K562 (cell line): ENCODE measurements around the gene DYNC2LI1. TPM values are rescaled to one million over a fixed set of nuclear protein-coding genes. Genes with fewer than 3 reads are reported as not detected.
A peak's percentile ranks its signal among the peaks of the same experiment; 100 is the strongest.

Source experiments
- ATAC-seq: fragments of 200-7000 bp; cut with Tn5 transposase; 3 replicates; pipeline ENCODE4 v1.9.1; 2020; ENCODE audit warnings: moderate library complexity
- BruUV-seq: library from RNA; stranded (reverse); fragments of 400-500 nt; replicated peaks from 2 replicates; lab custom pipeline; 2021; lab: Mats Ljungman, UMichigan
- CTCF ChIA-PET: fragments of 300-600 bp; formaldehyde crosslinking; extraction: SDS; loops from one replicate; lab custom pipeline; 2021; ENCODE audit warnings: low intra/inter-chr PET ratio; lab: Yijun Ruan, JAX
- POLR2A ChIA-PET: fragments of 300-600, 350-650 bp; sonication (Branson Sonifier 250); formaldehyde crosslinking; extraction: SDS; loops from one replicate; lab custom pipeline; 2021; ENCODE audit warnings: antibody characterized with exemption, inconsistent platforms; lab: Yijun Ruan, JAX
- DNase-seq, 4 experiments: peaks; one replicate each; pipeline versions ENCODE4 v3.0.0 to v3.0.0-alpha.2; 2011 to 2018; ENCODE audit warnings: low spot score in 3 of 4, mixed read lengths in 3 of 4; ENCODE audit errors: extremely low read depth in 1 of 4
- FAIRE-seq: peaks from 2 replicates; lab custom pipeline; 2011; peaks lifted over from hg19 to GRCh38; lab: Jason Lieb, UNC
- H2AFZ ChIP-seq: 2 replicates; pipeline ENCODE4 v1.6.0; 2011; ENCODE audit warnings: low read depth, low read length, control low read depth, inconsistent platforms
- H3K27ac ChIP-seq: fragments of 200-600 bp; 3 replicates; pipeline ENCODE4 v1.8.0; 2011; ENCODE audit warnings: low read depth, mild to moderate bottlenecking, control low read depth, inconsistent platforms, low read length, moderate library complexity, mixed read lengths; ENCODE audit errors: extremely low read depth
- H3K27me3 ChIP-seq, 2 experiments: fragments of 300-600 bp in 1 of 2; 2 replicates in 1 of 2; 3 replicates in 1 of 2; pipeline versions ENCODE4 v1.6.0 to v1.8.0; 2011; ENCODE audit warnings: inconsistent platforms in 2 of 2, low read length in 2 of 2, mild to moderate bottlenecking in 1 of 2, mixed read lengths in 1 of 2, moderate library complexity in 1 of 2; ENCODE audit not compliant: control insufficient read depth in 2 of 2, insufficient read depth in 2 of 2
- H3K36me3 ChIP-seq: fragments of 300-600 bp; 3 replicates; pipeline ENCODE4 v1.8.0; 2011; ENCODE audit warnings: mild to moderate bottlenecking, low read length, inconsistent platforms; ENCODE audit not compliant: control insufficient read depth, insufficient read depth
- H3K4me1 ChIP-seq, 2 experiments: fragments of 200-600 bp in 1 of 2; replicated peaks in 1 of 2; 2 replicates in 1 of 2; 3 replicates in 1 of 2; pipeline versions ENCODE4 v1.5.1 to v1.8.0; 2011; ENCODE audit warnings: inconsistent platforms in 2 of 2, low read length in 2 of 2, mild to moderate bottlenecking in 1 of 2, mixed read lengths in 1 of 2, moderate library complexity in 1 of 2; ENCODE audit not compliant: control insufficient read depth in 2 of 2, insufficient read depth in 2 of 2
- H3K4me2 ChIP-seq: 2 replicates; pipeline ENCODE4 v1.6.1; 2011; ENCODE audit warnings: low read length, control low read depth, inconsistent platforms, mixed read lengths; ENCODE audit not compliant: insufficient read depth
- H3K4me3 ChIP-seq: fragments of 200-600 bp; sonication (generic), shearing (Covaris generic); 2 replicates; pipeline ENCODE4 v1.5.1; 2016; ENCODE audit warnings: control low read depth, inconsistent platforms
- H3K79me2 ChIP-seq: fragments of 200-600 bp; 3 replicates; pipeline ENCODE4 v1.8.0; 2011; ENCODE audit warnings: low read length, inconsistent platforms; ENCODE audit not compliant: control insufficient read depth, insufficient read depth
- H3K9ac ChIP-seq, 2 experiments: 2 replicates each; pipeline versions ENCODE4 v1.6.0 to v1.6.1; 2011; ENCODE audit warnings: low read depth in 2 of 2, low read length in 2 of 2, control low read depth in 1 of 2, inconsistent platforms in 1 of 2, mild to moderate bottlenecking in 1 of 2, mixed read lengths in 1 of 2; ENCODE audit not compliant: insufficient read depth in 1 of 2
- H3K9me1 ChIP-seq: one replicate; pipeline ENCODE4 v1.6.0; 2011; ENCODE audit warnings: inconsistent platforms, mild to moderate bottlenecking, low read length, moderate library complexity; ENCODE audit not compliant: control insufficient read depth, insufficient read depth
- H3K9me3 ChIP-seq: replicated peaks from 2 replicates; pipeline ENCODE4 v1.5.1; 2011; ENCODE audit warnings: low read depth, low read length, inconsistent platforms; ENCODE audit not compliant: control insufficient read depth, insufficient read depth
- H4K20me1 ChIP-seq: replicated peaks from 2 replicates; pipeline ENCODE4 v1.6.1; 2011; ENCODE audit warnings: low read length, inconsistent platforms, mixed read lengths; ENCODE audit not compliant: control insufficient read depth, insufficient read depth
- ETV6 ChIP-seq, 3 experiments: fragments of 150-350 bp in 1 of 3; sonication (generic) in 1 of 3; formaldehyde crosslinking in 1 of 3; IDR thresholded peaks; 2 replicates each; pipeline versions ENCODE4 v1.6.1 to v1.8.0; 2014 to 2022; ENCODE audit warnings: borderline replicate concordance in 2 of 3, low read depth in 2 of 3, antibody characterized with exemption in 1 of 3, low read length in 1 of 3, mild to moderate bottlenecking in 1 of 3, missing genetic modification reagents in 1 of 3
- FOSL1 ChIP-seq: fragments of 200-800 bp; sonication (Bioruptor generic); conservative IDR thresholded peaks from 2 replicates; pipeline ENCODE4 v1.6.1; 2016; ENCODE audit warnings: missing genetic modification characterization, missing compliant biosample characterization
- KDM5B ChIP-seq: fragments of 200-600 bp; sonication (generic); IDR thresholded peaks from 2 replicates; pipeline ENCODE4 v1.6.1; 2012; ENCODE audit warnings: low read depth, mild to moderate bottlenecking, moderate library complexity, low read length, control low read depth, inconsistent platforms; ENCODE audit not compliant: insufficient replicate concordance
- WGBS: fragments of 100-300 bp; shearing (Covaris generic); methylation state at CpG from one replicate; pipeline ENCODE4 v1.1.6; 2016; ENCODE audit warnings: low coverage, mixed read lengths; ENCODE audit not compliant: insufficient coverage; ENCODE audit errors: missing lambda C conversion rate; 5-methylcytosine and 5-hydroxymethylcytosine counted together
- in situ Hi-C: fragments of 300-500 bp; cut with MboI; formaldehyde crosslinking; loops from 4 replicates; pipeline ENCODE4 v1.15.0; 2018; ENCODE audit warnings: inconsistent platforms, mixed read lengths
- intact Hi-C: fragments of 100-400 bp; cut with micrococcal nuclease; formaldehyde crosslinking; loops from 2 replicates; pipeline ENCODE4 v1.14.2; 2022
- polyA plus RNA-seq, 8 experiments: library from polyadenylated mRNA; depleted of rRNA in 4 of 8; stranded (reverse) in 5 of 8; unstranded in 3 of 8; fragments of >200 nt; fragmentation: Nextera tagmentation in 2 of 8; fragmentation: Illumina TruSeq in 1 of 8; extraction: Ambion mirVana in 2 of 8; extraction: Trizol in 1 of 8; gene quantifications; 2 replicates each; pipeline versions ENCODE4 v1.2.1 to v1.2.3, GENCODE V29; 2011 to 2014; ENCODE audit warnings: inconsistent platforms in 1 of 8, missing spikeins in 1 of 8
- total RNA-seq, 7 experiments: library from RNA; depleted of rRNA in 6 of 7; stranded (reverse); fragments of >200 nt in 6 of 7; fragmentation: Illumina TruSeq in 2 of 7; extraction: Trizol in 2 of 7; gene quantifications; 2 replicates each; pipeline versions ENCODE4 v1.2.1 to v1.2.3, GENCODE V29; 2011 to 2021; ENCODE audit warnings: low replicate concordance in 1 of 7
- TF ChIP-seq, protein P1 (sequence below): fragments of 450-650 bp; IDR thresholded peaks from 2 replicates; pipeline ENCODE4 v1.6.1; 2016
- TF ChIP-seq, protein P2 (sequence below), 2 experiments: fragments of 450-650 bp in 1 of 2; sonication (generic) in 1 of 2; formaldehyde crosslinking in 1 of 2; IDR thresholded peaks in 1 of 2; conservative IDR thresholded peaks in 1 of 2; 2 replicates each; pipeline versions ENCODE4 v1.6.1 to v1.8.1; 2016 to 2023; ENCODE audit warnings: mild to moderate bottlenecking in 2 of 2, moderate library complexity in 2 of 2, inconsistent platforms in 1 of 2, missing genetic modification reagents in 1 of 2
- TF ChIP-seq, protein P3 (sequence below): sonication (generic); formaldehyde crosslinking; IDR thresholded peaks from 2 replicates; pipeline ENCODE4 v1.8.1; 2023; ENCODE audit warnings: mild to moderate bottlenecking, missing genetic modification reagents
- TF ChIP-seq, protein P4 (sequence below): fragments of 450-650 bp; IDR thresholded peaks from 2 replicates; pipeline ENCODE4 v1.6.1; 2018; ENCODE audit not compliant: partially characterized antibody

The DYNC2LI1 gene
- total and polyA plus RNA-seq, 9 of the 15 experiments (the other 6 are each of a cell fraction or from before 2014, with no cell fraction given), result 12.5 to 42.2 (median 25.8) TPM

DNA sequence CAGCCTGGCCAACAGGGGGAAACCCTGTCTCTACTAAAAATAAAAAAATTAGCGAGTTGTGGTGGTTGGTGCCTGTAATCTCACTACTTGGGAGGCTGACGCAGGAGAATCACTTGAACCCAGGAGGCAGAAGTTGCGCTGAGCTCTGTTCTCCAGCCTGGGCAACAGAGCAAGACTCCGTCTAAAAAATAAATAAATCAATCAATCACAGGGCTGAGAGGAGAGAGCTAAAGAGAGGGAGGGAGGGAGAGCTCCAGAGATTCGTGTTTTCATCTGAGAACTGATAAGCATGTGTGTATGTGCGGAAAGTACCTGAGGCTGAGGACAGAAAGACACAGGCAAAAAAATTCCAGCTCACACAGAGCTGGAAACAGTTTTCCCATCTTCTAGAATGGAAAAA is 37.2 kb upstream of the DYNC2LI1 start (continued):
- TF ChIP-seq, protein P1, sequence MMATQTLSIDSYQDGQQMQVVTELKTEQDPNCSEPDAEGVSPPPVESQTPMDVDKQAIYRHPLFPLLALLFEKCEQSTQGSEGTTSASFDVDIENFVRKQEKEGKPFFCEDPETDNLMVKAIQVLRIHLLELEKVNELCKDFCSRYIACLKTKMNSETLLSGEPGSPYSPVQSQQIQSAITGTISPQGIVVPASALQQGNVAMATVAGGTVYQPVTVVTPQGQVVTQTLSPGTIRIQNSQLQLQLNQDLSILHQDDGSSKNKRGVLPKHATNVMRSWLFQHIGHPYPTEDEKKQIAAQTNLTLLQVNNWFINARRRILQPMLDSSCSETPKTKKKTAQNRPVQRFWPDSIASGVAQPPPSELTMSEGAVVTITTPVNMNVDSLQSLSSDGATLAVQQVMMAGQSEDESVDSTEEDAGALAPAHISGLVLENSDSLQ, result peak; percentile 58

DNA sequence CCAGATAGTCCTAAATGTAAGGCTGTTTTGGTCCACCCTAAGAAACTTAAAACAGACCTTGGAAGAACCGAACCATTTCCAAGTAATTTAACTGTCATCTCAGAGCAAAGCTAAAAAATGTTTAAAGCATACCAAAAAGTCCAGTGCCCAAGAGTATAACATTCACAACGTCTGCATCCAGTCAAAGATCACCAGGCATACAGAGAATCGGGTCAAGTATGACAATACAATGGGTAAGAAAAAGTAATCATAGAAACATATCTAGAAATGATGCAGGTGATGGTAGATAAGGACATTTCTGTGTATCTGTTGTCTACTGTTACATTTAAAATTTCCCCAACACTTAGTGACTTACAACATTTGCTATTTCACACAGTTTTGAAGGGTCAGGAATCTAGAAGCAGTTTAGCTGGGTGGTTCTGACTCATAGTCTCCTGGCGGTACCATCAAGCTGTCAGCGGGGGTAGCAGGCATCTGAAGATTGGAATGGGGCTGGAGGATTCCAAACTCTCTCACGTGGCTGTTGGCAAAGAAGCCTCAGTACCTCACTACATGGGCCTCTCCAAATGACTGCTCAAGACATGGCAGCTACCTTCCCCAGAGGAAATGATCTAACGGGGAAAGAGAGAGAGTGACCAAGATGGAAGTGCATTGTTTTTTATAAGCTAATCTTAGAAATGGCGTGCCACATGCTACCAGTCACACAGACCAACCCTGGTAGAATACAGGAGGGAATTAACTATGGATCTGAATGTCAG is 36.6 kb upstream of the DYNC2LI1 start:
- no TSS peak for BruUV-seq
- WGBS, result 18% methylated on average over 8 of the region's 8 CpGs
- Histone ChIP-seq H3K27ac (no peak overlapping the region), H3K4me3 (no peak overlapping the region), H3K4me2 (no peak overlapping the region), H2AFZ (peak overlapping the region; percentile 0; the same call in 1 of the 2 replicates), H3K9me1 (no peaks in the 10 kb centered on the region), H3K9me3 (no peaks in the 10 kb centered on the region), H3K27me3 (no peaks in the 10 kb centered on the region), H3K9ac (no peak overlapping the region), H3K36me3 (no peaks in the 10 kb centered on the region), H4K20me1 (no peaks in the 10 kb centered on the region), H3K4me1 (peaks cover 5 to 7% of the 10 kb centered on the region in 2 experiments; a peak in 3 of 5 replicates), H3K79me2 (no peaks in the 10 kb centered on the region)
- ATAC-seq, result peak; percentile 68
- ChIA-PET CTCF (interaction anchor here (0.6 kb wide), 1 partner anchor 253 kb away, joined by 3 read pairs; no protein-coding TSS in a partner anchor), POLR2A (interaction anchor here (1.3 kb wide), 1 partner anchor 12 kb away, joined by 6 read pairs; no protein-coding TSS in a partner anchor)
- intact Hi-C loops (no loop called here), in situ Hi-C loops (no loop called here)
- DNase-seq, result peak in 2 of 4 experiments; percentile 17 to 29
- peak; percentile 51 for FAIRE-seq
- TF ChIP-seq, protein P2, sequence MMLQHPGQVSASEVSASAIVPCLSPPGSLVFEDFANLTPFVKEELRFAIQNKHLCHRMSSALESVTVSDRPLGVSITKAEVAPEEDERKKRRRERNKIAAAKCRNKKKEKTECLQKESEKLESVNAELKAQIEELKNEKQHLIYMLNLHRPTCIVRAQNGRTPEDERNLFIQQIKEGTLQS (IDR thresholded peaks at IDR 0.05), result peak; percentile 26; the same call in 1 of the 2 replicates
- TF ChIP-seq, protein P2 (CRISPR knock-in tag; conservative IDR thresholded peaks at IDR 0.05), result no peak
- no peak for TF ChIP-seq KDM5B
- no peak for TF ChIP-seq ETV6 (IDR thresholded peaks at IDR 0.05; ENCODE audit: borderline replicate concordance in 1 of 2, low read depth in 2 of 2, low read length in 1 of 2)
- TF ChIP-seq ETV6 (CRISPR knock-in tag; IDR thresholded peaks at IDR 0.05; ENCODE audit: borderline replicate concordance), result no peak
- TF ChIP-seq, protein P3, sequence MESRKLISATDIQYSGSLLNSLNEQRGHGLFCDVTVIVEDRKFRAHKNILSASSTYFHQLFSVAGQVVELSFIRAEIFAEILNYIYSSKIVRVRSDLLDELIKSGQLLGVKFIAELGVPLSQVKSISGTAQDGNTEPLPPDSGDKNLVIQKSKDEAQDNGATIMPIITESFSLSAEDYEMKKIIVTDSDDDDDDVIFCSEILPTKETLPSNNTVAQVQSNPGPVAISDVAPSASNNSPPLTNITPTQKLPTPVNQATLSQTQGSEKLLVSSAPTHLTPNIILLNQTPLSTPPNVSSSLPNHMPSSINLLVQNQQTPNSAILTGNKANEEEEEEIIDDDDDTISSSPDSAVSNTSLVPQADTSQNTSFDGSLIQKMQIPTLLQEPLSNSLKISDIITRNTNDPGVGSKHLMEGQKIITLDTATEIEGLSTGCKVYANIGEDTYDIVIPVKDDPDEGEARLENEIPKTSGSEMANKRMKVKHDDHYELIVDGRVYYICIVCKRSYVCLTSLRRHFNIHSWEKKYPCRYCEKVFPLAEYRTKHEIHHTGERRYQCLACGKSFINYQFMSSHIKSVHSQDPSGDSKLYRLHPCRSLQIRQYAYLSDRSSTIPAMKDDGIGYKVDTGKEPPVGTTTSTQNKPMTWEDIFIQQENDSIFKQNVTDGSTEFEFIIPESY (CRISPR knock-in tag), result peak; percentile 87
- TF ChIP-seq, protein P4, sequence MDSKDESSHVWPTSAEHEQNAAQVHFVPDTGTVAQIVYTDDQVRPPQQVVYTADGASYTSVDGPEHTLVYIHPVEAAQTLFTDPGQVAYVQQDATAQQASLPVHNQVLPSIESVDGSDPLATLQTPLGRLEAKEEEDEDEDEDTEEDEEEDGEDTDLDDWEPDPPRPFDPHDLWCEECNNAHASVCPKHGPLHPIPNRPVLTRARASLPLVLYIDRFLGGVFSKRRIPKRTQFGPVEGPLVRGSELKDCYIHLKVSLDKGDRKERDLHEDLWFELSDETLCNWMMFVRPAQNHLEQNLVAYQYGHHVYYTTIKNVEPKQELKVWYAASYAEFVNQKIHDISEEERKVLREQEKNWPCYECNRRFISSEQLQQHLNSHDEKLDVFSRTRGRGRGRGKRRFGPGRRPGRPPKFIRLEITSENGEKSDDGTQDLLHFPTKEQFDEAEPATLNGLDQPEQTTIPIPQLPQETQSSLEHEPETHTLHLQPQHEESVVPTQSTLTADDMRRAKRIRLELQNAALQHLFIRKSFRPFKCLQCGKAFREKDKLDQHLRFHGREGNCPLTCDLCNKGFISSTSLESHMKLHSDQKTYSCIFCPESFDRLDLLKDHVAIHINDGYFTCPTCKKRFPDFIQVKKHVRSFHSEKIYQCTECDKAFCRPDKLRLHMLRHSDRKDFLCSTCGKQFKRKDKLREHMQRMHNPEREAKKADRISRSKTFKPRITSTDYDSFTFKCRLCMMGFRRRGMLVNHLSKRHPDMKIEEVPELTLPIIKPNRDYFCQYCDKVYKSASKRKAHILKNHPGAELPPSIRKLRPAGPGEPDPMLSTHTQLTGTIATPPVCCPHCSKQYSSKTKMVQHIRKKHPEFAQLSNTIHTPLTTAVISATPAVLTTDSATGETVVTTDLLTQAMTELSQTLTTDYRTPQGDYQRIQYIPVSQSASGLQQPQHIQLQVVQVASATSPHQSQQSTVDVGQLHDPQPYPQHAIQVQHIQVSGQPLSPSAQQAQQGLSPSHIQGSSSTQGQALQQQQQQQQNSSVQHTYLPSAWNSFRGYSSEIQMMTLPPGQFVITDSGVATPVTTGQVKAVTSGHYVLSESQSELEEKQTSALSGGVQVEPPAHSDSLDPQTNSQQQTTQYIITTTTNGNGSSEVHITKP, result peak; percentile 90
- TF ChIP-seq FOSL1 (tag), result peak; percentile 52
